ENCODE data around the gene ARHGEF26.

ARHGEF26 gene

DNA sequence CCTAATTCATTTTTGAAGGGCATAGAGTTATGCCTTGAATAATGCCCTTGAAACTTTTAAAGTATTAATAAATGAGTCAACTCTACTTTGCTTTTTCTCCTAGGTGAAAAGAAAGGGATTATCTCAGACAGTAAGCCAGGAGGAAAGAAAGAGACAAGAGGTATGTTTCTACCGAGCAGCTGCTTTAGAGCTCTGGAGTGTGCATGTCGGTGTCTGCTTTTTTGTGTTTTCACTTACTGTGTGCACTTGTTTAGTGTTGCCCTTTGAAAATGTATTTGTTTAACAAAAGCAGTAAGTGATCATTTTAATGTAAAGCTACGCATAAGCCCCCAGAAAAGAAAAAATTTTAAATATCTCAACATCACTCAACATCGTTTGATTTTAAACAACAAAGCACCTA lies 28.1 kb downstream of the ARHGEF26 start:
- DNase-seq = no peak

DNA sequence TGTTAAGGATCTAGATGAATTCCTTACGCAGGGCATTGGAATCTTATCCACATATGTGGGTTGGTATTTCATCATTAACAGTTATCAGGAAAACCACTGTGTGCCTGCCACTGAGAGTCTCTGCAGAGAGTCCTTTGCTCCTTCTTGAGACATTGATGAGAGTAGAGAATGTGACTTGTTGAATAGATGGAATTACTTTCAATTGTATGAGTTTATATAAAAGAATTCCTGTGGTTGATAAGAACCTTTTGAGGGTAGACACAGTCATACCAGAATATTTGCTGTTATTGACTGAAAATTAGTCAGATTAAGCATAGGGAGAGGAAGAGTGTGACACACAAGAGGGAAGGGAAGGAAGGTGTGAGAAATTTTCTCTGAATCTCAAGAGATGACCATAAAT lies 30.8 kb downstream of the ARHGEF26 start:
- DNase-seq = no peak

DNA sequence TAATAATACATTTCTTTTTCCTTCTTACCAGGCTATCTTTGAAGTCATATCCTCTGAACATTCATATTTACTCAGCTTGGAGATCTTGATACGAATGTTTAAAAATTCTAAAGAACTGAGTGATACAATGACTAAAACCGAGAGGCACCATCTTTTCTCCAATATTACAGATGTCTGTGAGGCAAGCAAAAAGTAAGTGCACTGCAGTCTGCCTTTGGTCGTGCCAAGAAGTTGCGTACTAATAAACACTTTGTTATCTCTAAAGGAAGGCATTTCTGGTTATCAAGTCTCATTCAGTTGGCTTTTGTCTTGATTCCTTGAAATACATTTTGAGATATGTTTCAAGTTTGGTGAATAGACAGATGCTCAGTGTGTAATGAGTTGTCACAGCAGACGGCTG lies 31.6 kb downstream of the ARHGEF26 start:
- no peak for DNase-seq

DNA sequence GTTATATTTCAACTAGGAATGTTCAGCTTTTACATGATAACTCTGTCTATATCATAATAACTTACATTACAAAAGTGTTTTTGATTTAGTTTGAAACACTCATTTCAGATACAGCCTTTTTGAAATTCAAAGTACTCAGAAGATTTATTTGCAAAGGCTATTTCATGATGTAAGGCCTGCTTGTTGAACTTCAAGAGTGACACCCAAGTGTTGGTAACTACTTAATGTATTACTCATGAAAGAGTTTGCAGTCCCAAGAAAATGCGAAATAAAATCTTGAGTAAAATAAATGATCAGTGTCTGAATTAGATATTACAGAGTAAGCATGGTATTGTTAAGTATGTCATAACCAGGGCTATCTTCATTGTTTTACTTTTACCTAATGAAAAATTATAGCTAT lies 35.3 kb downstream of the ARHGEF26 start:
- DNase-seq = no peak

DNA sequence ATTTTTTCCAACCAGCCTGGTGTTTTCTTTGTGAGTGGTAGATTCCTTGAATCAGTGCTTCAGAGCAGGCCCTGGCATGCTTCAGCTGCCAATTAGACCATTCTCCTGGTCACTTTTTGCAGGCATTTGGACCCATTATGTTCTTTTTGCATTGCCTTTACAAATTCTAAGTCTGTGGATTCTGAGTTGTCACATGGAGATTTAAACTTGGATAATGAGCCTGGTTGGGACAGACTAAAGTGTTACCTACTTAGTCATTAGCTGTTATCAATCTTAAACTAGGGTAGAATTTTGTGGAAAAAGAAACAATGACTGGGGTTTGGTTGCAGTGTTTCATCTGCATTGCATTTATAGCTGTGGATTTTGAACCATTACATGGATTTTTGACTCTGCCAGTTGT lies 40.6 kb downstream of the ARHGEF26 start:
- DNase-seq = no peak

DNA sequence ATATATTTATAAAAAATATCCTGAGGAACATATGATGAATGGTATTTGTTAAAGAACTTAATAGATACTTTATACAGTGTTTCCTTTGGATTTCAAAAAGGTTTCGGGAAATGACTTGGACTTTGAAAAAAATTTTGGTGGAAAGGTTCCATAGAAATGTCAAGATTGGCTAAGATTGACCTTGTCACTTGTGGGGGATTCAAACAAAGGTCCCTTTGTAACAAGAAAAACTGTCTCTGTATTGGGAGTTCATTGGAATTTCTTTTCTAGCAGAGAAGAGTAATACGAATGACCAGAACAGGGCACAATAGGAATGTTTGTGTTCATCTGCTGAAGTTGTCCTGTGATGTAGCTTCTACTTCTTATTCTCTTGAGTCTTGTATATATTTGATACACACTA lies 43.2 kb downstream of the ARHGEF26 start:
- no peak for DNase-seq

DNA sequence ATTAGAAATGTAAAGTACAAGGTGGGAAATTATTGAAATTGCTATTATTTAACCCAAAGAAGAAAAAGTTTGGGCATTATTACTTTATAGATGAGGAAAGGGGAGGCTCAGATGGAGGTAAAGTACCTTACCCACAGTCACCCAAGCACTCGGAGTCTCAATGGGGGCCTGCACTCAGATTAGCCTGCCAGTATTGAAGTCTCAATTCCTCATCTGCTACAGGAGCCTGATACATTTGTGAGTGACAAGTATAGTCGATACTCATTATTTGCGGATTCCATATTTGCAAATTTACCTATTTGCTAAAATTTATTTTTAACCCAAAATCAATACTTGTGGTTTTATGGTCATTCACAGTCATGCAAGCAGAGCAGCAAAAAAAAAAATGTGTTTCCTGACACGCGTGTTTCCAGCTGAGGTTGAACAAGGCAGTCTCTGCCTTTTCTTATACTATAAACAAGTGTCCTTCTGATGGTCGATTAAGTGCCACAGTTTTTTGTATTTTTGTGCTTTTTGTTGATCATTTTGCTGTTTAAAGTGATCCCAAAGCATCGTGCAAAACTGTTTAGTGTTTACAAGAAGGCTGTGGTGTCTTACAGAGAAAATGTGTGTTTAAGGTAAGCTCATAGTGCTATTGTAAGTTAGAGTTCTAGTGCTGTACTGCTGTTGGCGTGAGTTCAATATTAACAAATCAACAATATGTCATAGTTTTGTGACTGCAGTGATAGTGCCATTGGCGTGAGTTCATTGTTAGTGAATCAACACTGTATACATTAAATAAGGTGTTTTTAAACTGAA lies 48.0 kb downstream of the ARHGEF26 start:
- no peak for DNase-seq

DNA sequence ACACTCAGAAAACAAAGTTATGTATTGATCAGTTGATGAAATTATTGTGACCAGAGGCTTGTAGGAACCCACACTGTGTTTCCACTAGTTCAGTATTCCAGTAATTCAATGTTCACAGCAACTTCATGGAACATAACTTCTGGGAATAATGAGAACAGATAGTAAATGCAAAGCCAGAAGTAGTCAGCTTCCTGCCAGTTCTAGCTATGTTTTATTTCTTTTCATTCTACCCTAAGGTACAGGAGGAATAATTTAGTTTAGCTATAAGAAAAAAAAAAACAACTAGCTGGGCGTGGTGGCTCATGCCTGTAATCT lies 48.6 kb downstream of the ARHGEF26 start:
- DNase-seq = no peak

DNA sequence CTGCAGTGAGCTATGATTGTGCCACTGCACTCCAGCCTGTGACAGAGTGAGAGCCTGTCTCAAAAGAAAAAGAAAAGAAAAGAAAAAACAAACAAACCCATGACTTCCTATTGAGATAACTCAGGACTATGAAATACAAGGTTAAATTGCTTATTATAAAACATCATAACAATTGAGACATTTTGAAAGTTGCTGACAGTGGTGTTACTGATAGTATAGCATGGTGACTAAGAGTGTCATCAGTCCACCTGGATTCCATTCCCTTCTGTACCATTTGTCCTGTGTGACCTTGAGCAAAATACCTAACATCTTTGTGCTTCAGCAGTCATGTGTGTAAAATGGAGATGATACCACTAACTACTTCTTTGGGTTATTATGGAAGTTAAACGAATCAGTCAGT lies 49.1 kb downstream of the ARHGEF26 start:
- DNase-seq = no peak

DNA sequence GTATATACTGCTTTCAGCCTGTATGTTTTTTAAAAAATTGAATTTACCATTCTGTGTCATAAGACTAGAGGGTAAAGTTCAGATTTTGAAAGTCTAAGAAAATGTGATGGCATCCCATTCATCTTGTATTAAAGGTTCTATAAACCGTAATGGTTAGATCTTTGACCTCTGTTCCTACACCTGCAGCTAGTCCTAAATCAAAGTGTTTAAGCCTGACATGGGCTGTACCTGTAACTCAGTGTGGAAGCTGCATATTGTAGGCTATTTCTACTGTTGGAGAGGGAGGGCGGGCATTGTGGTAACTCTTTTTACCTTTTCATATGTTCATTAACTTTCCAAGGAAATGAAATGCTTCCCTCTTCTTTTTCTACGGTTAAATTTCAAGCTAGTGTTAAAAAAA lies 53.9 kb downstream of the ARHGEF26 start:
- no peak for DNase-seq

DNA sequence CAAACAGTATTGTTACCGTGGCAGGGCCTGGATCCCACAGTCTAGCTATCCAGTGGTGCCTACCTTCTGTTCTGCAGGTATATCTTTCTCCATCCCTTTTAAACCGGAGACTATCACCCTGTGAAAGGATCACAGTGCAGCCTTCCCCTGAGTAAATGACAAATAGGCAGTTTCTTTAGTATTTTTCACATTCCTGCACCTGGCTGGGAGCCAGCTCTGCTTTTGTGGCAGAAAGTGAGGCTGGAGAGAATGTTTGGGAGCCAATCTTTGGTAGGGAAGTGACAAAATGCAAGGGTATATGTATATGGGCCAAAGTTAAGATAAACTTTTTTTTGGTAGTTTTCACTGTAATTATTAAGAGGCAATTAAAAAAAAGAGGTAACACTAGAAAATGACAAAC lies 54.8 kb downstream of the ARHGEF26 start:
- DNase-seq = no peak

DNA sequence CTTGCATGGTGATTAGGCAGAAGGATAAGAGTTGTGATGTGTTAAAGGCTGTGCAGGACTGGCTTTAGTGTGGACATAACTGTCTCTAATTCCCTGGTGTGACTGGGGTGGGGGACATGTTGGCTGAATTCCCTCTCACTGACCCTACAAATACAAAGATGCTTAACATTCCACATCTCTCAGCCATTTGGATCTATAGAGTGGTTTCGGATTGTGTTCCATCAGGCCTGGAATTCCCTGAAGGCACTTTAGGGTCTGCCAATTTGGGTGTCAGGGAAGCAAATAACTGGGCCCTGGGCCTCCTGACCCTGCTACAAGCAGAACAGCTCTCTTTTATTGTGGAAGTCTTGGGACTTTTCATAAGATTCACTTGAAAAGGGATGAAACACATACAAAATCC lies 56.2 kb downstream of the ARHGEF26 start:
- no peak for DNase-seq

DNA sequence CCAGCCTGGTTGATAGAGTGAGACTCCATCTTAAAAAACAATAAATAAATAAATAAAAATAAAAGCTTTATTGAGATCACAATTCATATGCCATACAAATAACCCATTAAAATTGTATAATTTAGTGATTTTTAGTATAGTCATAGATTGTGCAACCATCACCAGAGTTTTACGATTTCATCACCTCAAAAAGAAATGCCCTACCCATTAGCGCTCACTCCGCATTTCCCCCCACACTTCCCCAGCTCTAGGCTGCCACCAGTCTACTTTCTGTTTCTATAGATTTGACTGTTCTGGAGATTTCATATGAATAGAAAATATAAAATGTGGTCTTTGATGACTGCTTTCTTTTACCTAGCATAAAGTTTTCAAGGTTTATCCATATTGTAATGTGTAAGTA lies 57.0 kb downstream of the ARHGEF26 start:
- DNase-seq = no peak

DNA sequence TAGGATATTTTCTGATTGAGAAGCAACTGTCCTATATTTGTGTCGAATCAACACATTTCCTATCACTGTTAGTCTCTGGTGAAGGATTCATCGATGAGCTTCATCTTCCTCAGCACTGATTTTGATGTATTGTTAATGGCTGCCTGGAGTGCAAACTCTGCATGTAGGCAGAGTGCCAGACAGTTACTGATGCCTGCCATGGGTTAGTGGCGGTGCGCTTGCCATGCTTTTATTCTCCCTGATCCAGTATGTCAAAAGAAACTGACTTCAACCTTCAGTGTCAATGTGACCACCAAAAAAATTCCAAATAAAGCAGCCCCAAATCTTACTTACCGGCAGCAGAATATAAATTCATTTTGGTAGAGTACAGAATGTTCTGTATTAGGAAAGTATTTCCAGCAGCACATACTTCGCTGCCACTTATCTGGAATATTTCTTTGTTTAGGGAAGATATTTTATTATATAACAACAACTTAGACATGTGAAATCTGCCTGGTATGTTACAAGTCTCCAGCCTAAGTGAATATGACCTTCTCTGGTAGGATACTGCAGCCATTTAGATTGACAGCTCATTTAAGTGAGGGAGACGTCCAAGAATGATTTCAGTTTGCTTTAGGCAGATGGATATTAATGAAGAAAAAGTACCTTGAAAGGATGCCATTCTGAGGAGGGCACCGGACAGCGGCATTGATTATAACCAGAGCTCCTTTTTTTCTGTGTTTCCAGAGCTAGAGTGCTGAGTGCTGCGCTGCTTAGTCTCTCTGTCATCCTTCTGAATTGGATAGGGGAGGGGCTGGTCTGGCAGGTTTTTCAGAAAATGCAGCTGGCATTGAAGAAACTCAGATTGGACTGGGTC lies 59.9 kb downstream of the ARHGEF26 start:
- DNase-seq = no peak

DNA sequence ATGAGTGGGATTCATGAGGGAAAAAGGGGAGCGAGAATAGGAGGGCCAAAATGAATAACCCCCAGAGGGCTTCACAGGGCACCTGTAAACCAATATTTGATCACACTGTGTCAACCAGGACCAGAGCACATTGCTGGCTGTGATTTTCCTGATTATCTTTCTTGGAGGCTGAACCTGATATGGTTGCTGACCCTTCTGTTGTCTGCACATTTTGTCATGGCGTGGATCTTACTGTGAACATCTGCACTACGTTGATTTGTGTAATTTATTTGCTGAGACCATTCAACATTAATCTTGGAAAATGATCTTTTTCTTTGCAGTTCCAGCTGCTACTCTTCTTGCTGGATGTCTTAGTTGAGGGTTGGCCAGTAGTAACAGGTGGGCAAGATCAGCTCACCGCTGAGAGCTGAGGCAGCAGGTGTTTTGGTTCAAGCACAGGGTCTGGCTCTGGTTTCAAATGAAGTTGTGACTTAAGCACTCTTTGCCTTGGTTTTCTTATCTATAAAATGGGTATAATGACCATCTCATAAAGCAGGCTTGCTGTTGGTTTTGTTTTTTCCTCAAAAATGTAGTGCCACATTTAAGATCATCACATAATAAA lies 61.2 kb downstream of the ARHGEF26 start:
- DNase-seq = no peak

DNA sequence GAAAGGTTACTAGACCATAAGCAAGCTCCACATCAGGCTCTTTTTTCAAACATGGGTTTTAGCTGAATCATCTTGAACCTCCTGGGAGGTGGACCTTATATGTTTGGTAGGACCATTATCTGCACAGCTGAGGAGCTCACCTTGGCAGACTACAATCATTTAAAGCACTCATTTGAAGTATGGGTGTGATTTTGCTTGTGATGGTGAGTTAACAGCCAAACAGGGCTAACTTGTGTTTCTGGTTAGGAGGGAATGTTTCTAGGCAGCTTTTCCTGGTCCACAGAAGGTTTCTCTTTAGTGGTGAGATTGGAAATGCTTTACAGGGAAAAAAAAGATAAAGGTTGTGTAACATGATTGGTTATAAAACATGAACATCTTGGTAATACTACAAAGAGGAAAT lies 61.8 kb downstream of the ARHGEF26 start:
- no peak for DNase-seq

DNA sequence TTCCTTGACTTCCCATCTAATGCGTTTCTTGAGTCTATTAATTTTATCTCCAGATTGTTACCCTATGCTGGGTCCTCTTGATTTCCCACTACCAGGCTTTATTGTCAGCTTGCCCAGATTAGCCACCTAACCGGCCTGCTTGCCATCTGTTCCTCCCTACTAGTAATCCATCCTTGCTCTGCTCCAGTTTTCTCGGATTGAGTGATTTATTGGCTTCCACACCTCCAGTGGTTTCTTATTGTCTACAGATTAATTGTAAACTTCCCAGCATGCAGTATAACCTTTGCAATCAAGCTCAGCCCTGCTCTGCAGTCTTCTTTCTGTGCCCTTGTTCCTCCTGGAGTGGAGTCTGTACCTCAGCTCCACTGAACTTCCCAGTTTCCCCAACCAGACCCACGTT lies 63.4 kb downstream of the ARHGEF26 start:
- DNase-seq = no peak

DNA sequence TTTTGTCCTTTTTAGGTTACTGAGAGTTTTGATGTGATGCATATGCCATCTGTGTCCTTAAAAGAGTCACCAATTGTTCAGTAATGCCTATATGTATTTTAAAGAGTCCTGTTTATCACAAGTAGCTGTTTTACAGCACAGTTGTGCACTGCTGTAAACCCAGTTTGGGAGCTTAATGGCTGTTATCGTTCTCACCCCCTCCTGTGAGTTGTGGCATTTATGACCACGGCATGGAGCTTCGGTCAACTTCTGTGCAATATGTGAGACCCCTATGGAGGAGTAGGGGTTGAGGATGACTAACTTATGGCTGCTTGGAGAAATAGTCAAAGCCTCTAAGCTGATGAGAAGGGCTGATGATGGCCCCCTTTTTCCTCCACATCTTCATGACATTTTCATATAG lies 67.2 kb downstream of the ARHGEF26 start:
- no peak for DNase-seq

DNA sequence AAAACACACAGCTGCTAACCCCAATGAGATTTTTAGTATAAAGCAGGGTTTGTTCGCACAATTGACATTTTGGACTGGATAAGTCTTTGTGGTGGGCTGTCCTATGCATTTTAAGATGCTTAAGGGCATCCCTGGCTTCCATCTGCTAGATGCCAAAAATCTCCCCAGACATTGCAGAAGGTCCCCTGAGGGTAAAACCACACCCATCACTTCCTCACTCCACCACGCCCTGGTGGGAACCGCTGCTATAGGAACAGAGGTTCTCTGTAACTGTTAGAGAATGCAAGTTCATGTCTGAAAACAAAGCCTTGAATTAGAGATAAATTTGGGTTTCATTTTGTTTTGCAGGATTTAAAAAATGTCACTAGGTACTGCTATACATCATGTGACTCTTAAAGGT lies 67.7 kb downstream of the ARHGEF26 start:
- DNase-seq = no peak

DNA sequence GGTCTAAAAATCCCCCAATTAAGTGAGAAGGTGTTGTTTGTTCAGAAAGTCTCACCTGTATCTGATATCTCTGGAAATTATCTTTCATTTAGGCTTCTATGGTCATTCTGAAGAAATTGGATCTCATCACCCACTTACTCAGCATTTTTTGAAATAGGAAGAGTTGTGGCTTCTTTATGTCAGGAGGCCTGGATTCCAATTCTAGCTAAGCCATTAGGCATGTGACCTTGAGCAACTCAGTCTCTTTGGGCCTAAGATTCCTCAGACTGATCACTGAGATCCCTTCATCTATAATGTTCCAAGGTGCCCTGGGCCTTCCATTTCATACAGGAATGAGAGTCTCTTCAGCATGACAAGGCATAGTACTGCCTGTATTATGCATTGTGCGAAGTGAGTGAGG lies 70.3 kb downstream of the ARHGEF26 start:
- DNase-seq = no peak

DNA sequence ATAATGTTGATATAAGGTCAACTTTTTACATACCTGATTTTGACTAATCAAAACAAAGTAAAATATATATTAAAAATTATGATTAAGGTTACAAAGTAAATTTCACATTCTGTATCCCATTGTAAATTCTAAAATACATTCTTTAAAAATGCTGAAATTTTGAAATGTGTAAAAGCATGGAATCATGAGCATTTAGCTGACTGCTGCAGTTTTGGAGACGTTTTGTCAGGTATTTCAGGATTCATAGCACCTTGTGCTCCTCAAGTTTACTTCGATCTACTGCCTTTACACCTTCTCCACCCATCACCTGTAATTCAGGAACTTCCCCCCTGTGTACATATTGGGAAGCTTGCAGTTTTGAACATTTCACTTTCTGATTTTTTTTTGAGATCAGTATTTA lies 71.0 kb downstream of the ARHGEF26 start:
- no peak for DNase-seq

DNA sequence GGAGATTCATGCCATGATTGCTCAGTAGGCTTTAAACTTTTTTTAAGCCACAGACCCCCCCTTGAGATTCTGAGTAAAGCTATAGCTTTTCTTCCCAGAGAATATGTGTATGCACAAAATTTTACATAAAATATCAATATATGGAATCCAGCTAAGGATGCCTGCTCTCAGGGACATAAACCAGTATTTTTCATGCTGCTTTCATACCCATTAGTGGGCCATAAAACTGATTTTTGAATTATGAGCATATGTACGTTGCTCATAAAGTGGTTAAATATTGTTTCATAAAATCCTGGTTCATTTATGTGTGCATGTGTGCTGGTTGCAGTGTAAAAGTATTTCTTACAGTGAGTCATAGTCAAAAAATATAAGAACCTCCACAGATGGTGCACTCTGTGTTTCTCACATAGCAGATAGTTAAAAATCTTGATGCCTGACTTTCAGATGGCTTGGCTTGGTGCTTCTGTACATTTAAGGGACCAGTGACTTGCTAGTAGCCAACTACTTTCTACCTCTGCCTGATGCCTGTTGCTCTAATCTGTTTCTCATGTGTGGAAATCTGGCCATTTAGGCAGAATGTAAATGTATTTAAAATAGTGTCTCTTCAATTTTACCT lies 71.9 kb downstream of the ARHGEF26 start:
- no peak for DNase-seq

DNA sequence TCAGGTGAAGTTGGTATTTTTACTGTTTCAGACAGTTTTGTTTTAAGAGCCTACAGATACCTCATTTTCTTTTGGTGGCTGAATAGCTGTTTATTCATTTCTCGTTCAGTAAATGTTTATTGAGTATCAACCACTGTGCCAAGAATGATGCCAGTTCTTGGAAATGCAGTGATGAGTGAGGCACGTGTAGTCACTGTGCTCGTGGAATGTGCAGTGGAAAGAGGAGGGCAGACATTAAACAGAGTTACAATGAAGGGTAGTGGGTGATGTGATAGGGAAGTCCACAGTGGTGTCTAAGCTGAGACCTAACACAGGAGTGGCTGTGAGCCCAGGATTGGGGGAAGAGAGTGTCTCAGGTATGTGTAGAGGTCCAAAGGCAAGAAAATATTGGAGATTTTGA lies 73.7 kb downstream of the ARHGEF26 start:
- DNase-seq = no peak

Measured in right kidney (tissue), 1 donor.